CD4-positive, alpha-beta T cell (primary cell): ENCODE measurements around the gene MET. TPM values are rescaled to one million over a fixed set of nuclear protein-coding genes. Genes with fewer than 3 reads are reported as not detected.

Experiments used
- ATAC-seq: fragments of 200-7000 bp; cut with Tn5 transposase; one replicate; pipeline ENCODE4 v1.10.0; 2022; ENCODE audit warnings: mild to moderate bottlenecking; ENCODE audit not compliant: poor library complexity
- CTCF ChIA-PET: fragments of 350-600 bp; sonication (Branson Sonifier 250); formaldehyde crosslinking; loops from one replicate; lab custom pipeline; 2021; ENCODE audit warnings: antibody characterized with exemption, inconsistent platforms; lab: Charles Lee
- POLR2A ChIA-PET: fragments of 350-600 bp; sonication (Branson Sonifier 250); formaldehyde crosslinking; loops from one replicate; lab custom pipeline; 2021; ENCODE audit warnings: antibody characterized with exemption, inconsistent platforms; lab: Charles Lee
- DNase-seq, 14 experiments: peaks; one replicate each; pipeline ENCODE4 v3.0.0-alpha.2; 2013 to 2020; ENCODE audit warnings: mixed read lengths in 2 of 14
- H3K27ac ChIP-seq, 2 donors: one replicate each; pipeline versions ENCODE4 v1.5.1 to v1.7.0; 2013; ENCODE audit warnings: low read length in 2 of 2, low read depth in 1 of 2, mild to moderate bottlenecking in 1 of 2
- H3K27me3 ChIP-seq, 2 experiments: 1 replicate in 1 of 2; 2 replicates in 1 of 2; pipeline versions ENCODE4 v1.6.1 to v1.7.0; 2013; ENCODE audit warnings: low read length in 2 of 2, control low read depth in 1 of 2, mild to moderate bottlenecking in 1 of 2, moderate library complexity in 1 of 2; ENCODE audit not compliant: insufficient read depth in 2 of 2, control insufficient read depth in 1 of 2
- H3K36me3 ChIP-seq: one replicate; pipeline ENCODE4 v1.6.1; 2013; ENCODE audit warnings: low read length, control low read depth; ENCODE audit not compliant: insufficient read depth
- H3K4me1 ChIP-seq: one replicate; pipeline ENCODE4 v1.6.1; 2013; ENCODE audit warnings: low read length, control low read depth; ENCODE audit not compliant: insufficient read depth
- H3K4me3 ChIP-seq: one replicate; pipeline ENCODE4 v1.5.1; 2013; ENCODE audit warnings: mild to moderate bottlenecking, low read length, moderate library complexity
- H3K9me3 ChIP-seq, 2 experiments: 1 replicate in 1 of 2; 2 replicates in 1 of 2; pipeline versions ENCODE4 v1.6.1 to v1.7.0; 2013; ENCODE audit warnings: low read length in 2 of 2, mild to moderate bottlenecking in 2 of 2, control low read depth in 1 of 2, moderate library complexity in 1 of 2; ENCODE audit not compliant: control insufficient read depth in 1 of 2, insufficient read depth in 1 of 2
- H3K27ac Mint-ChIP-seq: one replicate; pipeline ENCODE4 v1.8.0; 2020; ENCODE audit warnings: mixed read lengths
- H3K27me3 Mint-ChIP-seq: one replicate; pipeline ENCODE4 v1.8.0; 2021; ENCODE audit warnings: mixed read lengths
- H3K36me3 Mint-ChIP-seq: one replicate; pipeline ENCODE4 v1.8.0; 2021; ENCODE audit warnings: low read depth, mixed read lengths
- H3K4me1 Mint-ChIP-seq: one replicate; pipeline ENCODE4 v1.8.0; 2021; ENCODE audit warnings: low read depth, mixed read lengths
- H3K4me3 Mint-ChIP-seq: one replicate; pipeline ENCODE4 v1.8.0; 2020; ENCODE audit warnings: mild to moderate bottlenecking, mixed read lengths
- H3K9me3 Mint-ChIP-seq: one replicate; pipeline ENCODE4 v1.8.0; 2020; ENCODE audit warnings: mixed read lengths
- intact Hi-C, 2 experiments: fragments of 100-400 bp; cut with DNase I in 1 of 2; cut with micrococcal nuclease in 1 of 2; formaldehyde crosslinking; loops; one replicate each; pipeline versions ENCODE4 v1.15.1 to v1.9.0; 2023 to 2025; cut with DNase I, micrococcal nuclease
- total RNA-seq, 174 experiments: library from RNA in 2 of 174; stranded (reverse) in 2 of 174; gene quantifications; one replicate each; pipeline ENCODE4 v1.2.3 and lab custom pipeline; 2021 to 2026
- TF ChIP-seq, protein P1 (sequence below): fragments of 200-600 bp; IDR thresholded peaks from one replicate; pipeline ENCODE4 v1.8.0; 2022; ENCODE audit warnings: antibody characterized with exemption, mild to moderate bottlenecking

The MET gene
- total RNA-seq, 2 experiments from 2014 or later = 0.14 TPM; not detected in 1

- TF ChIP-seq, protein P1, sequence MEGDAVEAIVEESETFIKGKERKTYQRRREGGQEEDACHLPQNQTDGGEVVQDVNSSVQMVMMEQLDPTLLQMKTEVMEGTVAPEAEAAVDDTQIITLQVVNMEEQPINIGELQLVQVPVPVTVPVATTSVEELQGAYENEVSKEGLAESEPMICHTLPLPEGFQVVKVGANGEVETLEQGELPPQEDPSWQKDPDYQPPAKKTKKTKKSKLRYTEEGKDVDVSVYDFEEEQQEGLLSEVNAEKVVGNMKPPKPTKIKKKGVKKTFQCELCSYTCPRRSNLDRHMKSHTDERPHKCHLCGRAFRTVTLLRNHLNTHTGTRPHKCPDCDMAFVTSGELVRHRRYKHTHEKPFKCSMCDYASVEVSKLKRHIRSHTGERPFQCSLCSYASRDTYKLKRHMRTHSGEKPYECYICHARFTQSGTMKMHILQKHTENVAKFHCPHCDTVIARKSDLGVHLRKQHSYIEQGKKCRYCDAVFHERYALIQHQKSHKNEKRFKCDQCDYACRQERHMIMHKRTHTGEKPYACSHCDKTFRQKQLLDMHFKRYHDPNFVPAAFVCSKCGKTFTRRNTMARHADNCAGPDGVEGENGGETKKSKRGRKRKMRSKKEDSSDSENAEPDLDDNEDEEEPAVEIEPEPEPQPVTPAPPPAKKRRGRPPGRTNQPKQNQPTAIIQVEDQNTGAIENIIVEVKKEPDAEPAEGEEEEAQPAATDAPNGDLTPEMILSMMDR = no peak
- no peak overlapping the region for H3K4me3 ChIP-seq
- CTCF ChIA-PET = no interaction called here
- Mint-ChIP-seq H3K4me1 (no peaks in the 10 kb centered on the region), H3K27ac (no peak overlapping the region), H3K36me3 (no peaks in the 10 kb centered on the region), H3K9me3 (no peaks in the 10 kb centered on the region), H3K4me3 (no peak overlapping the region), H3K27me3 (peaks cover 40% of the 10 kb centered on the region)
- peak in 2 of 14 experiments; percentile 22 to 29 for DNase-seq
- H3K27me3 ChIP-seq = peaks cover 0 to 6% of the 10 kb centered on the region in 2 experiments
- H3K9me3 ChIP-seq = no peaks in the 10 kb centered on the region
- no peak for ATAC-seq
- H3K27ac ChIP-seq = no peak overlapping the region
- intact Hi-C loops = no loop called here
- POLR2A ChIA-PET = no interaction called here
- no peaks in the 10 kb centered on the region for H3K4me1 ChIP-seq
- H3K36me3 ChIP-seq = no peaks in the 10 kb centered on the region
Observed at GRCh38 chr7:116687801-116688201, 15.8 kb downstream of the MET start.

DNA sequence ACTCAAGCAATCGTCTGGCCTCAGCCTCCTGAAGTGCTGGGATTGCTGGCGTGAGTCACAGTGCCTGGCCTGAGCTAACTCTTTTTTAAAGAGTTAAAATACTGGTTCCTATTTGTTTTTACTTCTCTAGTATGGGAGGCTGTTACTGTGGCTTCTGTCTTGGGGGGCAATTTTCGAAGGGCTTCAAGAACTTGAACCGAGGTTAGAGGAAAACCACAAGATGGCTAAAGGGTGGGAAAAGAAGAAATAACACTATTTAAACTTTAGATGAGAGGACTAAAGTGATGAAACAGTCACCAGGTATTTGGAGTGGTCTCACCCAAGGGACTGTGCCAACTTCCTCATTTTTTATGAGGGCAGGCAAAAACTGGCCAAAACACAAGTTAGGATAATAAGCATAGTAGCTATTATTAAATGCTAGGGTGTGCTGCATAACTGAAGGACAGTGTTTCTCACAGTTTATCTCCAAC, 17.8 kb downstream of the MET start:
- no peak for DNase-seq
- H3K9me3 ChIP-seq = no peaks in the 10 kb centered on the region
- H3K36me3 ChIP-seq = no peaks in the 10 kb centered on the region
- no peak for ATAC-seq
- H3K4me3 Mint-ChIP-seq = no peak overlapping the region
- intact Hi-C loops = no loop called here
- H3K36me3 Mint-ChIP-seq = no peaks in the 10 kb centered on the region
- TF ChIP-seq, protein P1 = no peak
- no peak overlapping the region for H3K27ac ChIP-seq
- peaks cover 29% of the 10 kb centered on the region for H3K27me3 Mint-ChIP-seq
- no peak overlapping the region for H3K27ac Mint-ChIP-seq
- H3K4me1 Mint-ChIP-seq = no peaks in the 10 kb centered on the region
- CTCF ChIA-PET = no interaction called here
- peaks cover 0 to 6% of the 10 kb centered on the region in 2 experiments for H3K27me3 ChIP-seq
- no peaks in the 10 kb centered on the region for H3K9me3 Mint-ChIP-seq
- POLR2A ChIA-PET = no interaction called here
- no peaks in the 10 kb centered on the region for H3K4me1 ChIP-seq
- no peak overlapping the region for H3K4me3 ChIP-seq

DNA sequence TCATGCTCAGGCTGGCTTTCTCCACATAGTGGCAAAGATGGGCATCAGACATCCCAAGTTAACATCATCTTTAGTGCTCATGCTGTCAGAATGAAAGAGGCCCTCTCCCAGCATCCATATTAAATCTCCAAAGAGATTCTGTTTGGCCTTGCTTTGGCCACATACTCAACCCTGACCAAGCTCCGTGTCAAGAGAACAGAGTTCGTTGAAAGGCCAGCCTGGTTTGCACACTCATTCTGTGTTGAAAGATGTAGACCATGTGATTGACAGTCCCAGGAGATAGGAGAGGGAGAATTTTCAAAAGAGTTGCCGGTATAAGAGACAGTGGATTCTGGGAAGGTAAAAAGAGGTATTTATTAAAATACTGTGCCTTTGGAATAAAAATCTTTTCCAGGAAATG, 19.7 kb downstream of the MET start:
- DNase-seq (peak in 1 of 14 experiments; percentile 8), ATAC-seq (no peak)
- H3K36me3 ChIP-seq = no peaks in the 10 kb centered on the region
- H3K9me3 Mint-ChIP-seq = no peaks in the 10 kb centered on the region
- no peak overlapping the region for H3K27ac ChIP-seq
- peaks cover 20% of the 10 kb centered on the region for H3K27me3 Mint-ChIP-seq
- TF ChIP-seq, protein P1 = no peak
- H3K36me3 Mint-ChIP-seq = no peaks in the 10 kb centered on the region
- H3K4me3 ChIP-seq = no peak overlapping the region
- H3K9me3 ChIP-seq = no peaks in the 10 kb centered on the region
- no peaks in the 10 kb centered on the region for H3K4me1 Mint-ChIP-seq
- ChIA-PET CTCF (no interaction called here), POLR2A (no interaction called here)
- no peaks in the 10 kb centered on the region for H3K4me1 ChIP-seq
- intact Hi-C loops = no loop called here
- no peak overlapping the region for H3K27ac Mint-ChIP-seq
- no peak overlapping the region for H3K4me3 Mint-ChIP-seq
- no peaks in the 10 kb centered on the region for H3K27me3 ChIP-seq
